Testis (tissue), 3 donors: ENCODE results near the gene VWA1. TPM values are rescaled to one million over a fixed set of nuclear protein-coding genes. Genes with fewer than 3 reads are reported as not detected.

Source experiments
- DNase-seq: peaks from one replicate; pipeline ENCODE4 v3.0.0-alpha.2; 2019
- H3K27ac ChIP-seq, 2 donors: fragments of 200-600 bp; sonication (generic); one replicate each; pipeline ENCODE4 v1.5.1; 2019
- H3K27me3 ChIP-seq: fragments of 200-600 bp; sonication (generic); one replicate; pipeline ENCODE4 v1.5.1; 2019
- H3K36me3 ChIP-seq: fragments of 200-600 bp; sonication (generic); one replicate; pipeline ENCODE4 v1.5.1; 2017; ENCODE audit warnings: low read depth; ENCODE audit errors: missing control alignments
- H3K4me1 ChIP-seq: fragments of 200-600 bp; sonication (generic); one replicate; pipeline ENCODE4 v1.5.1; 2019
- H3K4me3 ChIP-seq, 2 donors: fragments of 200-600 bp; sonication (generic); one replicate each; pipeline ENCODE4 v1.5.1; 2017 to 2019
- H3K9me3 ChIP-seq: fragments of 200-600 bp; sonication (generic); one replicate; pipeline ENCODE4 v1.5.1; 2017
- CTCF ChIP-seq, 3 experiments: fragments of 450-650 bp in 2 of 3; fragments of 200-600 bp in 1 of 3; sonication (generic) in 1 of 3; IDR thresholded peaks; one replicate each; pipeline ENCODE4 v1.5.1; 2016 to 2019; ENCODE audit warnings: antibody characterized with exemption in 3 of 3, mild to moderate bottlenecking in 2 of 3, moderate library complexity in 1 of 3
- POLR2A ChIP-seq: fragments of 450-650 bp; IDR thresholded peaks from one replicate; pipeline ENCODE4 v1.6.1; 2017; ENCODE audit warnings: antibody characterized with exemption, mild to moderate bottlenecking, moderate library complexity
- WGBS, 2 donors: methylation state at CpG; one replicate each; pipeline ENCODE4 v1.1.5; 2018; 5-methylcytosine and 5-hydroxymethylcytosine counted together
- intact Hi-C: fragments of 100-400 bp; cut with DNase I; formaldehyde crosslinking; loops from one replicate; pipeline ENCODE4 v1.15.1; 2023; ENCODE audit warnings: low total_unique reads
- polyA plus RNA-seq: library from polyadenylated mRNA; stranded (reverse); fragments of 350-450 nt; fragmentation: Illumina TruSeq; extraction: RNeasy Lipid Tissue Mini Kit (QIAGEN cat#74804); gene quantifications from one replicate; pipeline ENCODE4 v1.2.3, GENCODE V29; 2014; ENCODE audit warnings: low read depth, low replicate concordance; ENCODE audit not compliant: insufficient read depth
- total RNA-seq, 2 donors: library from RNA; depleted of rRNA; stranded (reverse); fragments of >200 nt; gene quantifications; one replicate each; pipeline ENCODE4 v1.2.3, GENCODE V29; 2016

VWA1 gene
- total and polyA plus RNA-seq, 3 donors from 2014 or later = 46.6 to 90.6 (median 64.0) TPM

GRCh38 chr1:1418464-1419362 lies 16.8 kb upstream of the VWA1 start:
- no peak for DNase-seq
- peaks cover 24% of the 10 kb centered on the region for H3K4me1 ChIP-seq
- 93 to 94% methylated on average over 12 to 26 of the region's 26 CpGs for WGBS, 2 donors
- intact Hi-C loops = no loop called here
- no peaks in the 10 kb centered on the region for H3K36me3 ChIP-seq
- no peaks in the 10 kb centered on the region for H3K27me3 ChIP-seq
- no peaks in the 10 kb centered on the region for H3K9me3 ChIP-seq
- no peak overlapping the region for H3K4me3 ChIP-seq
- no peak overlapping the region for H3K27ac ChIP-seq
- TF ChIP-seq POLR2A = no peak
- no peak for TF ChIP-seq CTCF (IDR thresholded peaks at IDR 0.05)

GRCh38 chr1:1419363-1419812 lies 16.1 kb upstream of the VWA1 start:
- peak overlapping the region; percentile 81 to 83 for H3K27ac ChIP-seq
- WGBS, 2 donors = 81% methylated on average over 19 of the region's 21 CpGs; no CpG with 5 or more reads in 1 of the 2 donors
- intact Hi-C loops = no loop called here

GRCh38 chr1:1419813-1420653 lies 15.5 kb upstream of the VWA1 start:
- peak overlapping the region; percentile 44 to 59 for H3K4me3 ChIP-seq
- H3K4me1 ChIP-seq = peaks cover 24% of the 10 kb centered on the region
- H3K9me3 ChIP-seq = no peaks in the 10 kb centered on the region
- H3K36me3 ChIP-seq = no peaks in the 10 kb centered on the region
- H3K27ac ChIP-seq = peak overlapping the region; percentile 81 to 83
- no peaks in the 10 kb centered on the region for H3K27me3 ChIP-seq
- WGBS, 2 donors = 0 to 18% methylated on average over 11 to 31 of the region's 112 CpGs
- no peak for DNase-seq
- TF ChIP-seq POLR2A = no peak
- no peak for TF ChIP-seq CTCF (IDR thresholded peaks at IDR 0.05)
- intact Hi-C loops = no loop called here

More at GRCh38 chr1:1419363-1419812, 16.1 kb upstream of the VWA1 start:
- H3K36me3 ChIP-seq = no peaks in the 10 kb centered on the region
- no peak for TF ChIP-seq CTCF (IDR thresholded peaks at IDR 0.05)
- H3K9me3 ChIP-seq = no peaks in the 10 kb centered on the region
- H3K27me3 ChIP-seq = no peaks in the 10 kb centered on the region
- peak overlapping the region; percentile 44 to 59 for H3K4me3 ChIP-seq
- H3K4me1 ChIP-seq = peaks cover 24% of the 10 kb centered on the region
- no peak for DNase-seq

- H3K36me3 ChIP-seq = no peaks in the 10 kb centered on the region
- H3K27me3 ChIP-seq = no peaks in the 10 kb centered on the region
- peak overlapping the region; percentile 24 to 39 for H3K4me3 ChIP-seq
- H3K9me3 ChIP-seq = no peaks in the 10 kb centered on the region
- peaks cover 24% of the 10 kb centered on the region for H3K4me1 ChIP-seq
- intact Hi-C loops = no loop called here
- DNase-seq = no peak
- 40 to 45% methylated on average over 1 to 12 of the region's 12 CpGs for WGBS, 2 donors
- H3K27ac ChIP-seq = peak overlapping the region; percentile 53 to 79
- TF ChIP-seq CTCF (IDR thresholded peaks at IDR 0.05) (no peak), POLR2A (no peak)
Measured at GRCh38 chr1:1420654-1421141, 14.8 kb upstream of the VWA1 start.
